DOHH2 (cell line): ENCODE data around the gene GRM5.

ENCODE experiments used
- EZH2phosphoT487 ChIP-seq: fragments of 200-600 bp; sonication (generic); IDR thresholded peaks from 2 replicates; pipeline ENCODE4 v1.6.1; 2017; ENCODE audit warnings: borderline replicate concordance, mild to moderate bottlenecking, antibody characterized with exemption, low read length, moderate library complexity, mixed read lengths
- TF ChIP-seq, protein P1 (sequence below): fragments of 200-600 bp; sonication (generic); IDR thresholded peaks from one replicate; pipeline ENCODE4 v1.5.1; 2014; ENCODE audit warnings: antibody characterized with exemption, mild to moderate bottlenecking, low read depth, low read length; ENCODE audit not compliant: poor library complexity, severe bottlenecking

DNA sequence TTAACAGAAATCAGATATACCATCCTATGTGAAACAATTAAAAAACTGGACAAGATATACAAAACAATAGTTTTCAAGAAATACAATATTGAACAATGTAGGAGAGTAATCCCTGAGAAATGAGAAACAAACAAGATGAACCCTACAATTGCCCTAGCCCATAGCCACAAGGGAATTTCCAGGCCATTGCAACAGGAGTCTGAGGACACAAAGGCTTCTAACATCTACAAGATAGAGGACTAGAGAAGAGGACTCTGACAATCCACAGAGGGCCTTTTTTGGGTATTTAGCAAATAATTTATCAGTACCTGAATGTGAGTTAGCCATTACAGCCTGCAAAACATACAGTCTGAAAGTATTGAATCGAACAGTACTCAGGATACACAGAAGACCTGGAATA is 251.7 kb downstream of the GRM5 start:
- TF ChIP-seq, protein P1, sequence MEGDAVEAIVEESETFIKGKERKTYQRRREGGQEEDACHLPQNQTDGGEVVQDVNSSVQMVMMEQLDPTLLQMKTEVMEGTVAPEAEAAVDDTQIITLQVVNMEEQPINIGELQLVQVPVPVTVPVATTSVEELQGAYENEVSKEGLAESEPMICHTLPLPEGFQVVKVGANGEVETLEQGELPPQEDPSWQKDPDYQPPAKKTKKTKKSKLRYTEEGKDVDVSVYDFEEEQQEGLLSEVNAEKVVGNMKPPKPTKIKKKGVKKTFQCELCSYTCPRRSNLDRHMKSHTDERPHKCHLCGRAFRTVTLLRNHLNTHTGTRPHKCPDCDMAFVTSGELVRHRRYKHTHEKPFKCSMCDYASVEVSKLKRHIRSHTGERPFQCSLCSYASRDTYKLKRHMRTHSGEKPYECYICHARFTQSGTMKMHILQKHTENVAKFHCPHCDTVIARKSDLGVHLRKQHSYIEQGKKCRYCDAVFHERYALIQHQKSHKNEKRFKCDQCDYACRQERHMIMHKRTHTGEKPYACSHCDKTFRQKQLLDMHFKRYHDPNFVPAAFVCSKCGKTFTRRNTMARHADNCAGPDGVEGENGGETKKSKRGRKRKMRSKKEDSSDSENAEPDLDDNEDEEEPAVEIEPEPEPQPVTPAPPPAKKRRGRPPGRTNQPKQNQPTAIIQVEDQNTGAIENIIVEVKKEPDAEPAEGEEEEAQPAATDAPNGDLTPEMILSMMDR, result no peak
- TF ChIP-seq EZH2phosphoT487, result no peak
